K562 (cell line): ENCODE data around the gene ZNF581. TPM values are rescaled to one million over a fixed set of nuclear protein-coding genes. Genes with fewer than 3 reads are reported as not detected.

ENCODE experiments used
- ARNT ChIP-seq, 2 experiments: fragments of 450-650 bp; IDR thresholded peaks; 2 replicates each; pipeline ENCODE4 v1.6.1; 2016; ENCODE audit warnings: mild to moderate bottlenecking in 1 of 2
- BRF2 ChIP-seq: IDR thresholded peaks from 3 replicates; pipeline ENCODE4 v1.6.1; 2011; ENCODE audit warnings: borderline replicate concordance, mild to moderate bottlenecking; ENCODE audit not compliant: insufficient read length, insufficient read depth
- MAZ ChIP-seq, 2 experiments: fragments of 450-650 bp in 1 of 2; sonication (generic) in 1 of 2; formaldehyde crosslinking; IDR thresholded peaks in 1 of 2; conservative IDR thresholded peaks in 1 of 2; 2 replicates each; pipeline versions ENCODE4 v1.4.0 to v1.5.0; 2020; ENCODE audit warnings: mild to moderate bottlenecking in 1 of 2, missing genetic modification reagents in 1 of 2
- NONO ChIP-seq, 2 experiments: fragments of 200-400 bp in 1 of 2; fragments of 450-650 bp in 1 of 2; formaldehyde crosslinking in 1 of 2; IDR thresholded peaks; 2 replicates each; pipeline ENCODE4 v1.6.1; 2017; ENCODE audit warnings: low read depth in 2 of 2, mild to moderate bottlenecking in 2 of 2, moderate library complexity in 2 of 2, low read length in 1 of 2
- NR2C1 ChIP-seq, 2 experiments: fragments of 450-650 bp; IDR thresholded peaks; 2 replicates each; pipeline ENCODE4 v1.6.1; 2017; ENCODE audit warnings: mild to moderate bottlenecking in 2 of 2, antibody characterized with exemption in 1 of 2, inconsistent platforms in 1 of 2, missing compliant biosample characterization in 1 of 2, missing genetic modification characterization in 1 of 2
- PHF21A ChIP-seq: fragments of 450-650 bp; IDR thresholded peaks from 2 replicates; pipeline ENCODE4 v1.6.1; 2017; ENCODE audit warnings: low read depth, borderline replicate concordance
- PTBP1 ChIP-seq: fragments of 200-400 bp; formaldehyde crosslinking; IDR thresholded peaks from 2 replicates; pipeline ENCODE4 v1.6.1; 2017; ENCODE audit warnings: low read depth, low read length
- TRIM25 ChIP-seq: fragments of 450-650 bp; IDR thresholded peaks from 2 replicates; pipeline ENCODE4 v1.7.0; 2016; ENCODE audit warnings: borderline replicate concordance
- YY1 ChIP-seq, 3 experiments: IDR thresholded peaks; 2 replicates each; pipeline ENCODE4 v1.6.1; 2011; ENCODE audit warnings: low read length in 2 of 3, mild to moderate bottlenecking in 2 of 3, moderate library complexity in 2 of 3, borderline replicate concordance in 1 of 3, control low read depth in 1 of 3, low read depth in 1 of 3; ENCODE audit not compliant: insufficient read depth in 3 of 3, insufficient replicate concordance in 2 of 3, control insufficient read depth in 1 of 3, insufficient read length in 1 of 3; ENCODE audit errors: extremely low read depth in 1 of 3
- ZMIZ1 ChIP-seq, 2 experiments: fragments of 150-350 bp in 1 of 2; IDR thresholded peaks; 2 replicates each; pipeline ENCODE4 v1.6.1; 2012 to 2016; ENCODE audit warnings: low read depth in 2 of 2, low read length in 2 of 2, mild to moderate bottlenecking in 1 of 2, moderate library complexity in 1 of 2
- ZNF639 ChIP-seq, 2 experiments: fragments of 200-800 bp in 1 of 2; sonication (Bioruptor generic) in 1 of 2; sonication (generic) in 1 of 2; formaldehyde crosslinking in 1 of 2; IDR thresholded peaks in 1 of 2; conservative IDR thresholded peaks in 1 of 2; 2 replicates each; pipeline versions ENCODE4 v1.5.0 to v1.6.1; 2016 to 2020; ENCODE audit warnings: missing compliant biosample characterization in 1 of 2, missing genetic modification characterization in 1 of 2, missing genetic modification reagents in 1 of 2
- ZNF740 ChIP-seq, 3 experiments: fragments of 200-800 bp in 1 of 3; sonication (Bioruptor generic) in 1 of 3; sonication (generic) in 1 of 3; formaldehyde crosslinking in 1 of 3; IDR thresholded peaks; 2 replicates each; pipeline versions ENCODE4 v1.6.1 to v1.8.0; 2016 to 2022; ENCODE audit warnings: mild to moderate bottlenecking in 2 of 3, missing compliant biosample characterization in 2 of 3, missing genetic modification characterization in 2 of 3, missing genetic modification reagents in 1 of 3
- ZZZ3 ChIP-seq: fragments of 450-650 bp; IDR thresholded peaks from 2 replicates; pipeline ENCODE4 v1.6.1; 2016; ENCODE audit warnings: antibody characterized with exemption, mild to moderate bottlenecking, moderate library complexity
- polyA plus RNA-seq, 8 experiments: library from polyadenylated mRNA; depleted of rRNA in 4 of 8; stranded (reverse) in 5 of 8; unstranded in 3 of 8; fragments of >200 nt; fragmentation: Nextera tagmentation in 2 of 8; fragmentation: Illumina TruSeq in 1 of 8; extraction: Ambion mirVana in 2 of 8; extraction: Trizol in 1 of 8; gene quantifications; 2 replicates each; pipeline versions ENCODE4 v1.2.1 to v1.2.3, GENCODE V29; 2011 to 2014; ENCODE audit warnings: inconsistent platforms in 1 of 8, missing spikeins in 1 of 8
- total RNA-seq, 7 experiments: library from RNA; depleted of rRNA in 6 of 7; stranded (reverse); fragments of >200 nt in 6 of 7; fragmentation: Illumina TruSeq in 2 of 7; extraction: Trizol in 2 of 7; gene quantifications; 2 replicates each; pipeline versions ENCODE4 v1.2.1 to v1.2.3, GENCODE V29; 2011 to 2021; ENCODE audit warnings: low replicate concordance in 1 of 7

The ZNF581 gene
- total and polyA plus RNA-seq, 9 of the 15 experiments (the other 6 are each of a cell fraction or from before 2014, with no cell fraction given) = 2.4 to 39.4 (median 15.4) TPM

- TF ChIP-seq YY1 (IDR thresholded peaks at IDR 0.05; ENCODE audit: borderline replicate concordance in 1 of 3, control insufficient read depth in 1 of 3, extremely low read depth in 1 of 3, insufficient read depth in 3 of 3, insufficient read length in 1 of 3, insufficient replicate concordance in 2 of 3, low read depth in 1 of 3, low read length in 2 of 3) = peak in 2 of 3 experiments; percentile 22 to 38
- 0 out of 4 replicates have a peak, but pooled peaks of 1 of the 2 experiments have one; percentile 56 for TF ChIP-seq ZNF639 (CRISPR knock-in tag; conservative IDR thresholded peaks at IDR 0.05 in 1 of 2, IDR thresholded peaks at IDR 0.05 in 1 of 2)
- peak; percentile 25; the same call in 1 of the 2 replicates for TF ChIP-seq PHF21A
- TF ChIP-seq ZZZ3 = no peak
- TF ChIP-seq NR2C1 (IDR thresholded peaks at IDR 0.05) = no peak
- TF ChIP-seq NR2C1 (tag; IDR thresholded peaks at IDR 0.05) = no peak
- TF ChIP-seq NONO (IDR thresholded peaks at IDR 0.05; ENCODE audit: low read depth in 2 of 2, low read length in 1 of 2) = peak in 1 of 2 experiments; percentile 23; a peak in 1 of 4 replicates
- TF ChIP-seq MAZ (CRISPR knock-in tag; conservative IDR thresholded peaks at IDR 0.05 in 1 of 2, IDR thresholded peaks at IDR 0.05 in 1 of 2) = peak; percentile 39 to 74; a peak in 3 of 4 replicates
- TF ChIP-seq ZNF740 (CRISPR knock-in tag; IDR thresholded peaks at IDR 0.05) = peak; percentile 100
- peak in 1 of 2 experiments; percentile 99; a peak in 2 of 4 replicates for TF ChIP-seq ZNF740 (tag; IDR thresholded peaks at IDR 0.05)
- peak; percentile 39 to 71; a peak in 1 of 4 replicates for TF ChIP-seq ARNT (IDR thresholded peaks at IDR 0.05)
- no peak for TF ChIP-seq PTBP1
- TF ChIP-seq ZMIZ1 (IDR thresholded peaks at IDR 0.05; ENCODE audit: low read depth in 2 of 2, low read length in 2 of 2) = no peak
- TF ChIP-seq TRIM25 = no peak
- TF ChIP-seq BRF2 = no peak
Measured at GRCh38 chr19:55605637-55606470, 37.6 kb upstream of the ZNF581 start, which contains the start of gene ZNF865 (continued).
